Body of pancreas (tissue), 4 donors: ENCODE data around the gene EYA3.

Experiments used
- POLR2A ChIP-seq, 3 donors: fragments of 450-650 bp; IDR thresholded peaks; one replicate each; pipeline ENCODE4 v1.6.1; 2016; ENCODE audit warnings: antibody characterized with exemption in 3 of 3, mild to moderate bottlenecking in 2 of 3
- TF ChIP-seq, protein P1 (sequence below), 7 experiments: fragments of 450-650 bp in 4 of 7; fragments of 200-600 bp in 3 of 7; sonication (generic) in 3 of 7; IDR thresholded peaks; one replicate each; pipeline ENCODE4 v1.5.1; 2016 to 2019; ENCODE audit warnings: antibody characterized with exemption in 7 of 7

DNA sequence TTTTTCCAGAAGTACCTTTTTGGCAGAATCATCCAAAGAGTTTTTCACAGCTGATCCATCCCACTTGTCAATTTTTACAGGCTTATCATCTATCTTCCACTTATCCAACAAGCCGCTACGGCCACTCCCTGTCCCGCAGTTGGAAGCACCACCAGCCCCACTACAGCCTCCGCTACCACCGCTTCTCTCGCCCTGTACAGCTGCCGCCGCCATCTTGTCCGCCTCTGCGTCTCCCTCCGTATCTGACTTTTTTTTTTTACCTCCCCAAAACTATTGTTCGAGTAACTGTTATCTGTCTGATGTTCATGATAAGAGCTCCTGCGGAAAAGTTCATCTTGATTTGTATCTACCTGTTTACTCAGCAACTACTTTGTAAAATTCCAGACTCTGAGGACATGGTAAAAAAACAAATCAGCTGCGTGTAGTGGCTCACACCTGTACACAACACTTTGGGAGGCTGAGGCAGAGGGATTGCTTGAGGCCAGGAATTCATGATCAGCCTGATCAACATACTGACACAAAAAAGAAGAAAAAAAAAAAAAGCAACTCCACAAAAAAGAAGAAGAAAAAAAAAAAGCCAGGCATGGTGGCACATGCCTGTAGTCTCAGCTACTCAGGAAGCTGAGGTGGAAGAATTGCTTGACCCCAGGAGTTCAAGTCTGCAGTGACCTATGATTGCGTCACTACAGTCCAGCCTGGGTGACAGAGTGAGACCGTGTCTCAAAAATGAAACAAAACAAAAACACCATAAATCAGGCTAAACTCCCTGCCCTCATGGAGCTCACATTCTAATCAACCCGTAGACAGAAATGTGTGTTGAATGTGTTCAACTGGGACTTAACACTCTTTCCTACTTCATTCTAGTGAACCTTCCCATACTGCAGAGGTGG is 8.0 kb upstream of the EYA3 start:
- no peak for TF ChIP-seq POLR2A (IDR thresholded peaks at IDR 0.05)
- TF ChIP-seq, protein P1, sequence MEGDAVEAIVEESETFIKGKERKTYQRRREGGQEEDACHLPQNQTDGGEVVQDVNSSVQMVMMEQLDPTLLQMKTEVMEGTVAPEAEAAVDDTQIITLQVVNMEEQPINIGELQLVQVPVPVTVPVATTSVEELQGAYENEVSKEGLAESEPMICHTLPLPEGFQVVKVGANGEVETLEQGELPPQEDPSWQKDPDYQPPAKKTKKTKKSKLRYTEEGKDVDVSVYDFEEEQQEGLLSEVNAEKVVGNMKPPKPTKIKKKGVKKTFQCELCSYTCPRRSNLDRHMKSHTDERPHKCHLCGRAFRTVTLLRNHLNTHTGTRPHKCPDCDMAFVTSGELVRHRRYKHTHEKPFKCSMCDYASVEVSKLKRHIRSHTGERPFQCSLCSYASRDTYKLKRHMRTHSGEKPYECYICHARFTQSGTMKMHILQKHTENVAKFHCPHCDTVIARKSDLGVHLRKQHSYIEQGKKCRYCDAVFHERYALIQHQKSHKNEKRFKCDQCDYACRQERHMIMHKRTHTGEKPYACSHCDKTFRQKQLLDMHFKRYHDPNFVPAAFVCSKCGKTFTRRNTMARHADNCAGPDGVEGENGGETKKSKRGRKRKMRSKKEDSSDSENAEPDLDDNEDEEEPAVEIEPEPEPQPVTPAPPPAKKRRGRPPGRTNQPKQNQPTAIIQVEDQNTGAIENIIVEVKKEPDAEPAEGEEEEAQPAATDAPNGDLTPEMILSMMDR (IDR thresholded peaks at IDR 0.05): no peak
